Ovary (tissue), 3 donors: ENCODE results near the gene KCNE5.

Source experiments
- CTCF ChIP-seq, 3 donors: fragments of 450-650 bp in 2 of 3; fragments of 200-600 bp in 1 of 3; IDR thresholded peaks; one replicate each; pipeline versions ENCODE4 v1.5.1 to v1.8.0; 2016 to 2022; ENCODE audit warnings: antibody characterized with exemption in 3 of 3, mild to moderate bottlenecking in 1 of 3
- EP300 ChIP-seq: sonication (generic); formaldehyde crosslinking; IDR thresholded peaks from one replicate; pipeline ENCODE4 v1.6.1; 2017; ENCODE audit warnings: antibody characterized with exemption
- donor health status: DM: no; HTN: no; CAD: no.

- TF ChIP-seq CTCF (IDR thresholded peaks at IDR 0.05) (no peak), EP300 (no peak)
Observed at GRCh38 chrX:109578916-109579315, 46.1 kb downstream of the KCNE5 start.
